ENCODE data around the gene STX10. TPM values are rescaled to one million over a fixed set of nuclear protein-coding genes. Genes with fewer than 3 reads are reported as not detected.

STX10 gene
- total and polyA plus RNA-seq, 2 experiments from 2014 or later = 66.5 to 82.2 TPM

DNA sequence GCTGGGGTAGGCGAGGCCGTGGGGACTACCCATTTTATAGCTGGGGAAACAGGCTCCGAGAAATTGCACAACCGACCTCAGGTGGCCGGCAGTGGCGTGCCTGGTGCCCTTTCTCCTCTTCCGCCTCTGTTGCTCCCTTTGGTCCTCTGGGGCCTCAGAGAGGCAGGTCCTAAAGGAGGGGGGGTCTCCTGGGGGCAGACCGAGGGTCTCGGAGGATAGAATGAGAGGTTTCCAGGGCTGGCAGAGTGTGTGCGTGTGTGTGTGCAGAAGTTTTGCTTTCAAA lies 11.3 kb downstream of the STX10 start:
- Histone ChIP-seq H3K4me2 (no peak overlapping the region), H3K9me2 (replicated peaks; ENCODE audit: insufficient read depth) (no peaks in the 10 kb centered on the region), H3K27me3 (no peaks in the 10 kb centered on the region), H3K79me2 (peaks cover 8% of the 10 kb centered on the region), H3K4me1 (ENCODE audit: insufficient read depth) (no peaks in the 10 kb centered on the region), H3K36me3 (replicated peaks; ENCODE audit: insufficient read depth, low read depth) (no peaks in the 10 kb centered on the region), H4K20me1 (ENCODE audit: insufficient read depth, poor library complexity, severe bottlenecking) (peaks cover 3% of the 10 kb centered on the region), H3K4me3 (no peak overlapping the region), H2AFZ (no peak overlapping the region), H3K27ac (no peak overlapping the region), H3K9me3 (ENCODE audit: low read depth) (no peaks in the 10 kb centered on the region)
- TF ChIP-seq EZH2phosphoT487 (IDR thresholded peaks at IDR 0.05; ENCODE audit: low read depth, severe bottlenecking, unreplicated experiment) = no peak
- TF ChIP-seq CTCF (IDR thresholded peaks at IDR 0.05; ENCODE audit: poor library complexity) = no peak
- no peak for TF ChIP-seq EZH2 (IDR thresholded peaks at IDR 0.05; ENCODE audit: borderline replicate concordance)
- 84% methylated on average over 10 of the region's 10 CpGs for WGBS (ENCODE audit: low lambda C conversion rate, missing lambda C conversion rate)
- no peak for DNase-seq (ENCODE audit: low spot score)

DNA sequence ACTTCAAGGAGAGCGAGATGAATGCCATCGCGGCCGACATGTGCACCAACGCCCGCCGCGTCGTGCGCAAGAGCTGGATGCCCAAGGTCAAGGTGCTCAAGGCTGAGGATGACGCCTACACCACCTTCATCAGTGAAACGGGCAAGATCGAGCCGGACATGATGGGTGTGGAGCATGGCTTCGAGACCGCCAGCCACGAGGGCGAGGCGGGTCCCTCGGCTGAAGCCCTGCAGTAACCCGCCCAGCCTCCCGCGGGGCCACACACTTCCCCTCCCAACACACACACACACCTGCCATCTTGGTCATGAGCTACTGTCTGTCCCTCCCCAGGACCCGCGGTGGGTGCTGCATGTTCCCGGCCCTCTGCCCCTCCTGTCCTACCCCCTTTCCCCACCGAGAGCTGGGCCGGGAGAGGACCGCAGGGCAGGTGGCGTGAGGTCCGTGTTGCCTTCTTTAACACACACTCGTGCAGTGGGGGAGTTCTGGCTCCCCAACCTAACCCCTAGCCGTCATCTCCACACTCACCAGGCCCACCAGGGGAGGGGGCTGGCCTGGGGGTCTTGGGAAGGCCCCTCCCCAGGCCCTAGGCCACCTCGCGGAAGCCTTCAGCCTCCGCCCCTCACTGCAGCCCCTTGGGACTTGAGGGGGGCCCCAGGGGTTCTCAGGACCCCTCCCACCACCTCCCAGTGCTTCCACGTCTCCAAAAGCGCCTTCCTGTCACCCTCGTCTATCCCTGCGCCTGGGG lies 11.8 kb downstream of the STX10 start:
- Histone ChIP-seq H3K4me3 (no peak overlapping the region), H3K9me3 (ENCODE audit: low read depth) (no peaks in the 10 kb centered on the region), H3K27ac (no peak overlapping the region), H3K9me2 (replicated peaks; ENCODE audit: insufficient read depth) (no peaks in the 10 kb centered on the region), H3K27me3 (no peaks in the 10 kb centered on the region), H4K20me1 (ENCODE audit: insufficient read depth, poor library complexity, severe bottlenecking) (peaks cover 3% of the 10 kb centered on the region), H3K4me2 (no peak overlapping the region), H3K79me2 (peaks cover 13% of the 10 kb centered on the region), H3K36me3 (replicated peaks; ENCODE audit: insufficient read depth, low read depth) (no peaks in the 10 kb centered on the region), H3K4me1 (ENCODE audit: insufficient read depth) (no peaks in the 10 kb centered on the region), H2AFZ (no peak overlapping the region)
- DNase-seq (ENCODE audit: low spot score) = no peak
- TF ChIP-seq CTCF (IDR thresholded peaks at IDR 0.05; ENCODE audit: poor library complexity) (no peak), EZH2phosphoT487 (IDR thresholded peaks at IDR 0.05; ENCODE audit: low read depth, severe bottlenecking, unreplicated experiment) (no peak), EZH2 (IDR thresholded peaks at IDR 0.05; ENCODE audit: borderline replicate concordance) (no peak)
- WGBS (ENCODE audit: low lambda C conversion rate, missing lambda C conversion rate) = 95% methylated on average over 38 of the region's 40 CpGs

DNA sequence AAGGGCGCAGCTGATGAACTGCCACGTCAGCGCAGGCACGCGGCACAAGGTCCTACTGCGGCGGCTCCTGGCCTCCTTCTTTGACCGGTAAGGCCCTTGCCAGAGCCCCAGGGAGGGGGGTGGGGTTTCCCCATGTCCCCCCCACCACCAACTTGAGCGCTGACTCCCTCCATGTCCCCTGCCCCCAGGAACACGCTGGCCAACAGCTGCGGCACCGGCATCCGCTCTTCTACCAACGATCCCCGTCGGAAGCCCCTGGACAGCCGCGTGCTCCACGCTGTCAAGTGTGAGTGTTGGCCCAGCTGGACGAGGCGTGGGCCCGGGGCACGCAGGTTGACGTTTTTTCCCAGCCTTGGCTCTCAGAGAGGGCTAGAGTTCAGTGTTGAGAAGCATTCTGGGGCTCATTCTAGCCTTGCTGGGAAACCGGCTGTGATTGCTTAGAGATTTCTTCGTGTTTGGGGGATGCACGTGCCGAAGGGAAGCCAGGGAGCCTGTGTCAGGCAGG lies 12.8 kb downstream of the STX10 start:
- Histone ChIP-seq H4K20me1 (ENCODE audit: insufficient read depth, poor library complexity, severe bottlenecking) (peaks cover 3% of the 10 kb centered on the region), H3K27me3 (no peaks in the 10 kb centered on the region), H3K36me3 (replicated peaks; ENCODE audit: insufficient read depth, low read depth) (no peaks in the 10 kb centered on the region), H3K4me1 (ENCODE audit: insufficient read depth) (no peaks in the 10 kb centered on the region), H3K4me2 (no peak overlapping the region), H3K27ac (no peak overlapping the region), H3K9me3 (ENCODE audit: low read depth) (no peaks in the 10 kb centered on the region), H3K79me2 (peaks cover 23% of the 10 kb centered on the region), H3K9me2 (replicated peaks; ENCODE audit: insufficient read depth) (no peaks in the 10 kb centered on the region), H3K4me3 (no peak overlapping the region), H2AFZ (no peak overlapping the region)
- TF ChIP-seq CTCF (IDR thresholded peaks at IDR 0.05; ENCODE audit: poor library complexity) (no peak), EZH2phosphoT487 (IDR thresholded peaks at IDR 0.05; ENCODE audit: low read depth, severe bottlenecking, unreplicated experiment) (no peak), EZH2 (IDR thresholded peaks at IDR 0.05; ENCODE audit: borderline replicate concordance) (no peak)
- WGBS (ENCODE audit: low lambda C conversion rate, missing lambda C conversion rate) = 98% methylated on average over 21 of the region's 28 CpGs
- no peak for DNase-seq (ENCODE audit: low spot score)

Measured in hepatocyte (in vitro differentiated cells).